ENCODE results near the gene FANCL.

The FANCL gene

GRCh38 chr2:58140508-58141072 is 100.5 kb downstream of the FANCL start:
- no peak for DNase-seq (ENCODE audit: low read depth)
- in situ Hi-C loops (cut with HindIII; ENCODE audit: low sequenced_read_pairs): no loop called here
- TF ChIP-seq CTCF (IDR thresholded peaks at IDR 0.05; ENCODE audit: low read depth, low read length, missing control alignments): no peak
- no peak overlapping the region for H3K4me3 ChIP-seq (ENCODE audit: low read depth, low read length)

- H3K4me3 ChIP-seq (ENCODE audit: low read depth, low read length): no peak overlapping the region
- no peak for DNase-seq (ENCODE audit: low read depth)
- in situ Hi-C loops (cut with HindIII; ENCODE audit: low sequenced_read_pairs): no loop called here
- no peak for TF ChIP-seq CTCF (IDR thresholded peaks at IDR 0.05; ENCODE audit: low read depth, low read length, missing control alignments)
These were observed 102.6 kb downstream of the FANCL start for GRCh38 chr2:58138396-58139030.

GRCh38 chr2:58137856-58138255 is 103.3 kb downstream of the FANCL start:
- DNase-seq (ENCODE audit: low read depth): no peak
- in situ Hi-C loops (cut with HindIII; ENCODE audit: low sequenced_read_pairs): no loop called here

GRCh38 chr2:58137221-58137620 is 103.9 kb downstream of the FANCL start:
- no peak for TF ChIP-seq CTCF (IDR thresholded peaks at IDR 0.05; ENCODE audit: low read depth, low read length, missing control alignments)
- in situ Hi-C loops (cut with HindIII; ENCODE audit: low sequenced_read_pairs): no loop called here
- no peak overlapping the region for H3K4me3 ChIP-seq (ENCODE audit: low read depth, low read length)
- DNase-seq (ENCODE audit: low read depth): peak; percentile 66

More at GRCh38 chr2:58137856-58138255, 103.3 kb downstream of the FANCL start:
- no peak overlapping the region for H3K4me3 ChIP-seq (ENCODE audit: low read depth, low read length)
- no peak for TF ChIP-seq CTCF (IDR thresholded peaks at IDR 0.05; ENCODE audit: low read depth, low read length, missing control alignments)

- H3K4me3 ChIP-seq (ENCODE audit: low read depth, low read length): no peak overlapping the region
- in situ Hi-C loops (cut with HindIII; ENCODE audit: low sequenced_read_pairs): no loop called here
- TF ChIP-seq CTCF (IDR thresholded peaks at IDR 0.05; ENCODE audit: low read depth, low read length, missing control alignments): no peak
- DNase-seq (ENCODE audit: low read depth): no peak
These were observed 105.3 kb downstream of the FANCL start for GRCh38 chr2:58135861-58136260.

- no peak for TF ChIP-seq CTCF (IDR thresholded peaks at IDR 0.05; ENCODE audit: low read depth, low read length, missing control alignments)
- H3K4me3 ChIP-seq (ENCODE audit: low read depth, low read length): no peak overlapping the region
- in situ Hi-C loops (cut with HindIII; ENCODE audit: low sequenced_read_pairs): no loop called here
- no peak for DNase-seq (ENCODE audit: low read depth)
These were observed 107.7 kb downstream of the FANCL start for GRCh38 chr2:58133395-58133794.
